HG02981 (cell line): ENCODE measurements around the gene ARFGEF3.
"Not testable (repeated sequence)": the region's sequence is repeated elsewhere in the genome, so short reads cannot be mapped to it uniquely, and the experiment has no call there.

Experiments
- ATAC-seq: cut with Tn5 transposase; IDR thresholded peaks from one replicate; pipeline ENCODE4 v1.9.1; 2021; ENCODE audit warnings: mild to moderate bottlenecking, moderate library complexity; ENCODE audit not compliant: unreplicated experiment

ARFGEF3 gene, protein sequence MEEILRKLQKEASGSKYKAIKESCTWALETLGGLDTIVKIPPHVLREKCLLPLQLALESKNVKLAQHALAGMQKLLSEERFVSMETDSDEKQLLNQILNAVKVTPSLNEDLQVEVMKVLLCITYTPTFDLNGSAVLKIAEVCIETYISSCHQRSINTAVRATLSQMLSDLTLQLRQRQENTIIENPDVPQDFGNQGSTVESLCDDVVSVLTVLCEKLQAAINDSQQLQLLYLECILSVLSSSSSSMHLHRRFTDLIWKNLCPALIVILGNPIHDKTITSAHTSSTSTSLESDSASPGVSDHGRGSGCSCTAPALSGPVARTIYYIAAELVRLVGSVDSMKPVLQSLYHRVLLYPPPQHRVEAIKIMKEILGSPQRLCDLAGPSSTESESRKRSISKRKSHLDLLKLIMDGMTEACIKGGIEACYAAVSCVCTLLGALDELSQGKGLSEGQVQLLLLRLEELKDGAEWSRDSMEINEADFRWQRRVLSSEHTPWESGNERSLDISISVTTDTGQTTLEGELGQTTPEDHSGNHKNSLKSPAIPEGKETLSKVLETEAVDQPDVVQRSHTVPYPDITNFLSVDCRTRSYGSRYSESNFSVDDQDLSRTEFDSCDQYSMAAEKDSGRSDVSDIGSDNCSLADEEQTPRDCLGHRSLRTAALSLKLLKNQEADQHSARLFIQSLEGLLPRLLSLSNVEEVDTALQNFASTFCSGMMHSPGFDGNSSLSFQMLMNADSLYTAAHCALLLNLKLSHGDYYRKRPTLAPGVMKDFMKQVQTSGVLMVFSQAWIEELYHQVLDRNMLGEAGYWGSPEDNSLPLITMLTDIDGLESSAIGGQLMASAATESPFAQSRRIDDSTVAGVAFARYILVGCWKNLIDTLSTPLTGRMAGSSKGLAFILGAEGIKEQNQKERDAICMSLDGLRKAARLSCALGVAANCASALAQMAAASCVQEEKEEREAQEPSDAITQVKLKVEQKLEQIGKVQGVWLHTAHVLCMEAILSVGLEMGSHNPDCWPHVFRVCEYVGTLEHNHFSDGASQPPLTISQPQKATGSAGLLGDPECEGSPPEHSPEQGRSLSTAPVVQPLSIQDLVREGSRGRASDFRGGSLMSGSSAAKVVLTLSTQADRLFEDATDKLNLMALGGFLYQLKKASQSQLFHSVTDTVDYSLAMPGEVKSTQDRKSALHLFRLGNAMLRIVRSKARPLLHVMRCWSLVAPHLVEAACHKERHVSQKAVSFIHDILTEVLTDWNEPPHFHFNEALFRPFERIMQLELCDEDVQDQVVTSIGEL (N-terminal part only)

DNA sequence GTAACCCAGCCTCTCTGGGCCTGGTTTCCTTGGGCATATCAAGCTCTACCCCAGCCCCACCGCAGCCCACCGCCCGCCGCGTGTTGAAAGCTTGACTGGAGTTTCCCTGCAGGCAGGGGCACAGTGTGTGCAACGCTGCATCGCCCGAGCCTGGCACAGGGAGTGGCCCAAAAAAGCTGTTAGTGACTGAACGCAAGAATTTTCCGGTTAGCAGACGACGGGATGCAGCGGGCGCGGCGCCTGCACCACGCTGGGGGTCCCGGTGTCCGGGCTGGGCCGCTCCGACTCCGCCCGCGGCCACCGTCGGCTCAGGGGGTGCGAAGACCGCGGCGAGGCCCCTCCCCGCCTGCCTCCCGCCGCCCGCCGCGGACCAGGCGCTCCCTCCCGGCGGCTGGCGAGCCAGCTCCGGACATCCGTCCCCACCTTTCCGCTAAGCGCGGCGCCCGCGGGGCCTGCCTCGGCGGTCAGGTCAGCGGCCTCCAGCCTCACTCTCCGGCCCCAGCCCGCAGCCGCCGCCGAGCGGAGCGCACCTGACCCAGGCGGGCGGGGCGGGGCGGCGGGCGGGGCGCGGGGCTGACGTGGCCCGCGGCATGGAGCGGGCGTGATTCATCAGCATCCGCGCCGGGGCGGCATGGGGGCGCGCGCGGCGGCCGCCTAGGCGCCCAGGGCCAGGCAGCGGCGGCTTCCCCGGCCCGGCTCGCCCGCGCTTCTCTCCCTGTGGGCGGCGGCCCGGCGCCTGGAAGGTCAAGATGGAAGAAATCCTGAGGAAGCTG is at the start of gene ARFGEF3:
Gene ARFGEF3, plus strand, starts transcription at position 602 of the 773 bp plus-strand sequence. Its CDS starts 148 bp downstream, at position 750.
- peak; percentile 63 for ATAC-seq

DNA sequence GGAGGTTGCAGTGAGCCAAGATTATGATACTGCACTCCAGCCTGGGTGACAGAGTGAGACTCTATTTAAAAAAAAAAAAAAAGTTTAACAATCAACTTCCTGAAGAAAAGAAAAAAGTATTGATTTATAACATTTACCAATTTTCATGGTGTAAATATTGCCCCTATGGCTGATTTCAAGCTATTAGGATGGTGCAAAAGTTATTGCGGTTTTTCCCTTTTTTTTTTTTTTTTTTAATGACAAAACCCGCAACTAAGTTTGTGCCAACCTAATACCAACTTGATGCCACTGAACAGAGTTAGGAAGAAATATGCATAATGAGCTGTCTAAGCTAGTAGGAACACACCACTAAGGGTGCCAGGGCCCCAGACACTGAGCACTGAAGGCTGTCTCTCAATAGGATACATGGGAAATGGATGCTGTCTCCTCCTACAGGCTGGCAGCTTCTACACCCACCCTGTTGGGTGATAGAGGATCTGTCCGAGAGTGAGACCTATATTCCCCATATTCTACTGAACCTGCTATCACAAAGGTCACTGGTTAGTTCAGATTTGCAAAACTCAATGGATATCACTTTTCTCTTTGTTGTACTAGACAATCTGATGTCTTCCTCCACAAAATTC is 48.0 kb upstream of the ARFGEF3 start:
- ATAC-seq = no peak

DNA sequence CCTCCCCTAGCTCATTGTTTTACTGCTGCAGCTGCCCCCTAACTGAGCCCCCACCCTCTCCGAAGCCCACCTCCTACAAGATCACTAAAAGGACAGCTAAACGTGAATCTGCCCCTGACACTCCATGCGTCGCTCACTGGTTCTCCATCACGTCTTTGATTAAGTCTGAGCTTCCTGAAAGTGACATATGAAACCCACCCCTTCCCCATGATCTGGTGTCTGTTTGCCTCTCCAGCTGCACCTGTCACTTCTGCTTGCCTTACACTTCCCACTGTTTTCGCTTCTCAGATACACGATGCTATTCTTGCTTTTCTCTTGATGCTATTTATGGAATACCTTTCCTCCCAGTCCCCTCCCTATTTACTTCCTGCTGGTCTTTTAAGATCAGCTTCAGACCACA is 46.5 kb upstream of the ARFGEF3 start:
- ATAC-seq = no peak

DNA sequence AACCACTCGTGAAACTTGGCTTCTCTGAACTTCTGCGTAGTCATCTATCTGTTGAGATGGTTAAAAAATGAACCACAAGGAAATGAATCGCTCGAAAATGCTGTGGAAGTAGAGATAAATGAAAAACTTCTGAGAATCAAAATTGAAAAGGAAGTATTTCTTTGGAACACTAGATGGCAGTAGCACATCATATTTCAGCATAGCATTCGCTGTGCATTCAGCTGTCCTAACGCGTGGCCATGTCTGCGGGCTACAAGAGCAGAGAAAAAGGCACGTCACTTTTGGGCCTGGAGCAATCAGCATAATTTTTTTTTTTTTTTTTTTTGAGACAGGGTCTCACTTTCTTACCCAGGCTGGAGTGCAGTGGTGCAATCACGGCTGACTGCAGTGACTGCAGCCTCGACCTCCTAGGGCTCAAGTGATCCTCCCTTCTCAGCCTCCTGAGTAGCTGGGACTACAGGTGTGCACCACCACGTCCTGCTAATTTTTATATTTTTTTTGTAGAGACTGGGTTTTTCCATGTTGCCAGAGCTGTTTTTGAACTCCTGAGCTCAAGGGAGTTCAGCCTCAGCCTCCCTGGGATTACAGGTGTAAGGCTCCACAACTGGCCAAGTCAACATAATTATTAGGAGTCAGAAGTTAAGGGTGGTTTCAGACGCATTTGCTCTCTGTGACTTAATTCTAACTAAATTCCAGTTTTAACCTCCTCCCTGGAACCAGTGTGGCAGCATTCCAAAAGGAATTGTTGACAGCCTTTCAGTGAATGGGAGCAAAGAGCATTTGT is 45.7 kb upstream of the ARFGEF3 start:
- ATAC-seq = peak; percentile 77

DNA sequence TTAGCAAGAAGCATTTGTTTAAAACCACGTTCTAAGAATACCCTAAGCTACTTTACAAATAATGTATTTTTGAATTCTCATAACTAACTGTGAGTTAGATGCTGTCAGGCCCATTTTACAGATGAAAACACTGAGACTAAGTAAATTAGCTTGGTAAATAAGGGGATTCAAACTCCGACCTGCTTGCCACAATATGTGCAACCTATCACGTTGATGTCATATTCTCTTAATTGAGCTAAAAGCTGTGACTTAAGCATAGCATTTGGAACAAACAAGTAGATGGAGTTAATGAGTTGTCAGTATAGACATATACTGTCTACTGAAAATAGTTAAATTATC is 45.1 kb upstream of the ARFGEF3 start:
- ATAC-seq = no peak

DNA sequence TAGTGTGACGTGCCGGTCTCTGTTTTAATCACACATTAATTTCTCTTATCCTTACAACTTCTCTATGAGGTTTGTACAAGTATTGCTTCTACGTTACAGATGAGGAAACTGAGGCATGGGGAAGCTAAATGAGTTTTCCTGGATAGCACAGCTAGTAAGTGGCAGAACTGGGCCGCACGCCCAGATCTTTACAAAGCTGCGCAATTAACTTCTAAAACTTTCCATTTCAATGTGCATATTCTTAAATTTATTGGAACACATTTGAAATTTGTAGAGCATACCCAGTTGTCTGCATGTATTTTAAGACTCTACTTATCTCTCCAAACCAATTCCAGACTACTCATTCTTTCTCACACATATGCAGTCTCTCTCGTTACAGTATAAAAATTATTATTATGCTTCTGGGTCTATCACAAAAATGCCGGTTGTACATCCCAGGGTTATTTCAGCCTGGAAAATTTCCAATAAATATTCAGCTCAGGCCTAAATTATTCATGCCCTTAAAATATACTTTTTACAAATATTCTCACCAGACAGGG is 44.3 kb upstream of the ARFGEF3 start:
- ATAC-seq = no peak

DNA sequence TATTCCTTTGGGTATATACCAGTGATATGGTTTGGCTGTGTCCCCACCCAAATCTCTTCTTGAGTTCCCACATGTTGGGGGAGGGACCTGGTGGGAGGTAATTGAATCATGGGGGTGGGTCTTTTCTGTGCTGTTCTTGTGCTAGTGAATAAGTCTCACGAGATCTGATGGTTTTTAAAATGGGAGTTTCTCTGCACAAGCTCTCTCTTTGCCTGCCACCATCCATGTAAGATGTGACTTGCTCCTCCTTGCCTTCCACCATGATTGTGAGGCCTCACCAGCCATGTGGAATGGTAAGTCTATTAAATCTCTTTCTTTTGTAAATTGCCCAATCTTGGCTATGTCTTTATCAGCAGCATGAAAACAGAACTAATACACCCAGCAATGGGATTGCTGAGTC is 42.5 kb upstream of the ARFGEF3 start:
- ATAC-seq = not testable (repeated sequence)

DNA sequence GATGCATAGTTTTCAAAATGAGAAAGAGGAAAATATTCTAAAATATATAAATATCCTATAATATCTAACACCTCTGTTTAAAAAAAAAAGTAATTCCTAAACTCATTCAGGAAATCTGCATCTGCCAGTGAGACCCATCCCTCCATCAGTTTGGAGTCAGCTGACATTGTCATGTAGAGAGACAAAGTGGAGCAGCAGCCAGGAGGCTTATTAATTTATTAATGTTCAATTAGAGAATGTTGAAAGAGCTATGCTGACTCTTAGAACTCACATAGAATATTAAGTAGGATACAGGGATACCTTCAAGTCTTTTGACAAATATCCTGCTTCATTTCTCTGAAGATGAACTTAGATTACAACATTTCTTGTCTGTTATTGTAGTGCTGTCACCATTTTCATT is 41.8 kb upstream of the ARFGEF3 start:
- ATAC-seq = no peak

DNA sequence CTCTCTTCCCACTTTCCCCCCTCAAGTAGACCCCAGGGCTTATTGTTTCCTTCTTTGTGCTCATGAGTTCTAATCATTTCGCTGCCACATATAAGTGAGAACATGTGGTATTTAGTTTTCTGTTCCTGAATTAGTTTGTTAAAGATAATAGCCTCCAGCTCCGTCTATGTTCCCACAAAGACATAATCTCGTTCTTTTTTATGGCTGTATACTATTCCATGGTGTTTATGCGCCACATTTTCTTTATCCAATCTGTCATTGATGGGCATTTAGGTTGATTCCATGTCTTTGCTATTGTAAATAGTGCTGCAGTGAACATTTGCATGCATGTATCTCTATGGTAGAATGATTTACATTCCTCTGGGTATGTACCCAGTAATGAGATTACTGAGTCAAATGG is 37.6 kb upstream of the ARFGEF3 start:
- no peak for ATAC-seq

DNA sequence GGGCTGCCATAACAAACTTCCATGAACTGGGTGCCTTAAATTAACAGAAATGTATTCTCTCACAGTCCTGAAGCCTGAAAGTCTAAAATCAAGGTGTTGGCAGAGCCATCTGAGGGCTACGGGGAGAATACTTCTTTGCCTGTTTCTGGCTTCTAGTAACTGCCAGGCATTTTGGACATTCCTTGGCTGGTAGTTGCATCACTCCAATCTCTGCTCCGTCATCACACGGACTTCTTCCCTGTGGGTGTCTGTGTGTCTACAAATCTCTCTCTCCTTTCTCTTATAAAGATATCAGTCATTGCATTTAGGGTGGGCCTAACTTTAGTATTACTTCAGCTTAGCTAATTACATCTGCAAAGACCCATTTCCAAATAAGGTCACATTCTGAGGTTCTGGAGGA is 33.6 kb upstream of the ARFGEF3 start:
- ATAC-seq = no peak

DNA sequence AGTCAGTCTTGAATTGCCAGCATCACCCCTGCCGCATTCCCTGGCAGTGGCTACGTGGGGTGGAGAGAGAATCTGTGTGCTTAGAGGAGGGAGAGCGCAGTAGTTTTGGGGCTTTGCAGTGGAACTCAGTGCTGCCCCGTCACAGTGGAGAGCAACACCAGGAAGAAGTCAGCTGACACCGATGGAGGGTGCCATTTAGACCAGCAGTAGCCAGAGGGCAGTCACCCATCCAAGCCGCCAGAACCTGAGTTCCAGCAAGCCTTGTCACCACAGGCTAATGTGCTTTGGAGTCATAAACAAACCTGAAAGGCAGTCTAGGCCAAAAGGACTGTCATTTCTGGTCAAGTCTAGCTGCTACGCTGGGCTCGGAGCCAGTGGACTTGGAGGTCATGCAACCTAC is 32.5 kb upstream of the ARFGEF3 start:
- no peak for ATAC-seq

DNA sequence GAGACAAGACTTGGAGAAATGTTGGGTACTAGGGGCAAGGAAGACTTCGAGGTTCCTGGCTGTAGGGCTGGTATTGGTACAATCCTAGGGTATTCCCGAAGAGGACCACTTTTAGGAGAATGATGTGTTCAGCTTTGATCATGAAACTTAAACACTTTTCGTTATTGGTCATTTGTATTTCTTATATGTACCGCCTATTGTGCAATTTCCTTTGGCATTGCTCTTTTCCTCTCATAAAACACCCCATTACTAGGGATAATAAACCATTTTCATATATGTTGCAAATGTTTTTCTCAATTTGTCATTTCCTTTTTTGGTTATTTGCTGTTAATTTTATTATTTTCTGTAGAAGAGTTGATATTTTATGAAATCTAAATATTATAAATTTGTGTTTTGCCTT is 18.9 kb upstream of the ARFGEF3 start:
- ATAC-seq = no peak

DNA sequence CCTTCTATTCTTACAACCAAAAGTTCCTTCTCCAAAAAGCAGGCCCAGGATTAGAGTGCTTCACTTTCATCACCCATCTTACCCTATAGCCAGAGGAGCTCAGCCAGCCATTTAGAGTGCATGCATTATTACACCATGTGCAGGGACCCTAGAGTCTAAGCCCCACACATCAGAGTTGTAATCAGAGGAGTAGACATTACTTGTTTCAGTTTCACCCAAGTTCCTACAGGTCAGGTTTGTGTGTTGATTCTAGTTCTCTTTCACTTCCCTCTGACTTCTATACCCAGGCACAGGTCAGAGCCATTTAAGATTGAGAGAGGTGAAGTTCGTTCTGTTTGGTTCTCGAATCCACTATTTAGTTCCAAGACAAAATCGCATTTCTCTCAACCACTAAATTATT is 16.3 kb upstream of the ARFGEF3 start:
- no peak for ATAC-seq

DNA sequence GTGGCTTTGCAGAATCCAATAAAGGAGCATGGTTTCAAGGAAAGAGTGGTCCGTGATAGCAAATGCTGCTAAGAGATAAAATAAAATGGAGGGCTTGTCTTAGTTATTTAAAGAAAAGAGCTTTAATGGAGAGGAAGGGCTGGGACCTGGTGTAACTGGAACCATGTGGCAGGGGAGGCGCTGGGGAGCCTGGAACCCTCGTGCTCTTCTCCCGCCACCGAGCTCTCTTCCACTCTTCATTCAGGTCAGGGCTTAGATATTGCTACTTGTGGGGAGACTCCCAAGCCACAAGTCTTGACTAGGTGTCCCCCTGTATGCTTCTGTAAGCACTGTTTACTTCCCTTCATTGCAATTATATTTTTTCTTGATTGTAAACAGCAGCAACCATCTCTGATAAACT is 15.2 kb upstream of the ARFGEF3 start:
- no peak for ATAC-seq

DNA sequence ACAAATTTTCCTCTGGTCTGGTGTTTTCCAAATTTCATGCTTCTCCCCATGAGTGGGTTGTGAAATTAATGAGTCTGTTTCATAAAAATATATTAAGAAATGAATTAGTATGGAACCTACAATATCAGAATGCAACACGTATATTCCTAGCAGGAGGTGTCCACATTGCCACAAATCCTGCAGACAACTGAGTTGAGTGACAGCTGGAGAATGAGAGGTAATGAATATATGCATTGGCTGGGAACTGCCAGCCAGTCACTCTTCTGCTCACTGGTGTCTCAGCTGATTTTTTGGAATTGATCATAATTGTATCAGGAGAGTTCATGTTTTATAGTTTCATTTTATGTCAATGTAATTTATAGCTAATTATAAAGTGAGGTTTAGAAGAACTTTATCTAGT is 6.3 kb upstream of the ARFGEF3 start:
- ATAC-seq = no peak

DNA sequence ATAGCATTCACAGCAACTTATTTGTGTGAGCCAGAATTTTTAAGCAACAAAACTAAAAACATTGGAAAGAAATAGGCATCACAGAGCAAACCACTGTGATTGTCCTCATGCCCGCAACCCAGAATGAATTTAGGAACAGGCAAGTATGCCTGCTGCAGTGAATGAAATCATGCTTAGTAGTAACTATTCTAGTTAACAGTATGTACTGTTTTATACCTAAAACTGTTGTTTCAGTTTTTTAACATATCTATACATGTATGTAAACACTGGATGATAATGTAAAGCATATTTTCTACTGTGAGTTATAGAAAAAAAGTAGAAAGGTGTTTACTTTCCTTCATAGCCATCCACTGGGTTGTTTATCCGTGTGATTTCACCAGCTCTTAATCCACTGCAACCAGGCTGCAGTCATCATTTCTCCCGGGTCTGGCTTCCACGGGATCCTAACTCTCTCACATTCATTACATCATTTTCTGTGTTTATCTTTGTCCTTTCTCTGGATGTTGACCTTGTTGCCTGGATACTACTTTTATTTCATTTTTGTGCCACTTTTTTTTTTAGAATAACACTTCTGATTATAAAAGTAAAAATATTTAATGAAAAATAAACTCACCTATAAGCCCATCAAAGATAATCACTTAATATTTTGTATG is 3.6 kb upstream of the ARFGEF3 start:
- no peak for ATAC-seq

DNA sequence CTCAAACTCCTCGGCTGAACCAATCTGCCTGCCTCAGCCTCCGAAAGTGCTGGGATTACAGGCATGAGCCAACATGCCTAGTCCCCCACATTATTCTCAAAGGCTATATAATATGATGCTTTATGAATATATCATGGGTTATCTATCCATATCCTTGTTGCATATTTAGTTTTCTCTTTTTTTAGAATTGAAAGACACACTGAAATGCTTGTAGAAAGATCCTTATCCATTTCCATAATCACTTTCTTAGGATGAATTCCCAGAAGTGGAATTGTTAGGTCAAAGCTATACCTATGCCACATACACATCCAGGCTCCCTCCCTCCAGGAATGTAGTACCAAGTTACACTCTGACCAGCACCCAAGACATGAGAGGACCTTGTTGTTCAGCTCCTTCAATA is 2.5 kb upstream of the ARFGEF3 start:
- ATAC-seq = no peak

DNA sequence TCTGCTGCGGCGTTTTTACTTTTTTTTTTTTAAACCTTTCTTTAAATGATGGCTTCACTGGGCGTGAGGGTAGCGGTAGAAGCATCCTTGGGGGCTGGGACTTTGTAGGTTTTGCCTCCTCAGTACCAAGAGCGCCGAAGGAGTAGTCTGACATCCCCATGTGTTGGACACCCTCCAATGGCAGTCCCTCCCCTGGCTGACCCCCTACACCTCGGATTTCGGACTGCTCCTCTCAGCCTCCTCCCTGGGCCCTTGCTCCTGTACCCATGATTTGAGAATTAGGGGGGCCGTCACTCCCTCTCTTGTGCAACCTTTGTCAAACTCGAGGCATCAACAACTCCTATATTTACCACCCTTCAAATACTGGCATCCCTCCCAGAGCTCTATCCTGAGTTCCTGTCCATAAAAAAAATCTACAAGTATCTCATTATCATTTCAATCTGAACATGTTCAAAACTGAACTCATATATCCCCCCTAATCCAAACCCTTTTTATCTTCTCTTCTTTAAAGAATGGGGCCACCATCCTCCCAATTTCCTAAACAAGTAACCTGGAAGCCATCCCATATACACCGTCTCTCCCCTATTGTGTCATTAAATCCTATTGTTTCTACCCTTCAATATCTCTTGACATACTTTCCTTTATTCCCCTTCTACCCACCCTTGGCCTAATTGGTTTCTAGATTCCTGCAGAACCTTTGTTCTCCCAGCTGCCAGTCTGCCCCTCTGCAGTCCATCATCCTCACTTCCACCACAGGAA is 1.2 kb upstream of the ARFGEF3 start:
- no peak for ATAC-seq
